Natural killer cell (primary cell): ENCODE results near the gene SLC29A1. TPM values are rescaled to one million over a fixed set of nuclear protein-coding genes. Genes with fewer than 3 reads are reported as not detected.

Experiments used
- ATAC-seq, 3 donors: fragments of 150-1000 bp in 2 of 3; fragments of 200-7000 bp in 1 of 3; cut with Tn5 transposase; 1 replicate in 1 of 3; 2 replicates in 2 of 3; pipeline ENCODE4 v1.10.0; 2021; ENCODE audit warnings: mild to moderate bottlenecking in 2 of 3, moderate library complexity in 2 of 3
- DNase-seq, 2 donors: peaks; one replicate each; pipeline versions ENCODE4 v3.0.0 to v3.0.0-alpha.2; 2013 to 2021; ENCODE audit warnings: mixed read lengths in 1 of 2
- H3K27ac ChIP-seq: one replicate; pipeline ENCODE4 v1.5.1; 2013; ENCODE audit warnings: mild to moderate bottlenecking, low read length
- H3K27me3 ChIP-seq: one replicate; pipeline ENCODE4 v1.6.1; 2013; ENCODE audit warnings: low read length; ENCODE audit not compliant: control insufficient read depth, insufficient read depth
- H3K36me3 ChIP-seq: one replicate; pipeline ENCODE4 v1.6.1; 2013; ENCODE audit warnings: low read length; ENCODE audit not compliant: control insufficient read depth, insufficient read depth
- H3K4me1 ChIP-seq: one replicate; pipeline ENCODE4 v1.6.1; 2013; ENCODE audit warnings: low read length; ENCODE audit not compliant: control insufficient read depth, insufficient read depth
- H3K4me3 ChIP-seq: one replicate; pipeline ENCODE4 v1.5.1; 2013; ENCODE audit warnings: low read length
- H3K9me3 ChIP-seq: one replicate; pipeline ENCODE4 v1.6.1; 2013; ENCODE audit warnings: low read length; ENCODE audit not compliant: control insufficient read depth, insufficient read depth
- H3K27ac Mint-ChIP-seq, 2 donors: one replicate each; pipeline ENCODE4 v1.8.0; 2022; ENCODE audit warnings: mild to moderate bottlenecking in 2 of 2, mixed read lengths in 2 of 2, moderate library complexity in 1 of 2
- H3K27me3 Mint-ChIP-seq, 2 donors: one replicate each; pipeline ENCODE4 v1.8.0; 2022; ENCODE audit warnings: low read depth in 2 of 2, mixed read lengths in 2 of 2
- H3K36me3 Mint-ChIP-seq: one replicate; pipeline ENCODE4 v1.8.0; 2022; ENCODE audit warnings: mixed read lengths
- H3K4me1 Mint-ChIP-seq, 2 donors: one replicate each; pipeline ENCODE4 v1.8.0; 2022; ENCODE audit warnings: mixed read lengths in 2 of 2
- H3K4me3 Mint-ChIP-seq: one replicate; pipeline ENCODE4 v1.8.0; 2022; ENCODE audit warnings: mild to moderate bottlenecking, moderate library complexity, mixed read lengths
- H3K9me3 Mint-ChIP-seq, 2 donors: one replicate each; pipeline ENCODE4 v1.8.0; 2022; ENCODE audit warnings: mixed read lengths in 2 of 2
- CTCF ChIP-seq: fragments of 200-600 bp; IDR thresholded peaks from one replicate; pipeline ENCODE4 v1.8.0; 2022; ENCODE audit warnings: antibody characterized with exemption
- WGBS: methylation state at CpG from one replicate; pipeline ENCODE4 v1.1.7; 2013; ENCODE audit warnings: missing lambda C conversion rate; ENCODE audit not compliant: insufficient coverage; 5-methylcytosine and 5-hydroxymethylcytosine counted together
- intact Hi-C: fragments of 100-400 bp; cut with micrococcal nuclease; formaldehyde crosslinking; loops from one replicate; pipeline ENCODE4 v1.14.2; 2022
- total RNA-seq, 4 donors: library from RNA; stranded (reverse); fragments of 120-200 nt in 1 of 4; gene quantifications; one replicate each; pipeline versions ENCODE4 v1.2.3 to v1.2.4, GENCODE V29; 2013 to 2022

SLC29A1 gene
- total RNA-seq, 3 donors from 2014 or later (not counting 1 experiment from before 2014, with no cell fraction given), result 2.2 to 5.5 (median 5.2) TPM

- WGBS, result 95% methylated on average over 3 of the region's 3 CpGs
- Mint-ChIP-seq H3K36me3 (no peaks in the 10 kb centered on the region), H3K27me3 (no peaks in the 10 kb centered on the region), H3K27ac (peak overlapping the region; percentile 89 to 97), H3K4me1 (peaks cover 47 to 70% of the 10 kb centered on the region in 2 donors), H3K9me3 (no peaks in the 10 kb centered on the region), H3K4me3 (peak overlapping the region; percentile 92)
- peaks cover 50% of the 10 kb centered on the region for H3K4me1 ChIP-seq
- ATAC-seq (no peak), DNase-seq (no peak)
- H3K9me3 ChIP-seq, result no peaks in the 10 kb centered on the region
- no peak for TF ChIP-seq CTCF
- H3K4me3 ChIP-seq, result no peak overlapping the region
- H3K27me3 ChIP-seq, result no peaks in the 10 kb centered on the region
- H3K36me3 ChIP-seq, result peaks cover 36% of the 10 kb centered on the region
- peak overlapping the region; percentile 26 for H3K27ac ChIP-seq
- intact Hi-C loops, result no loop called here
These were observed 35.5 kb downstream of the SLC29A1 start for GRCh38 chr6:44258921-44259320.

- intact Hi-C loops, result no loop called here
- Histone ChIP-seq H3K36me3 (peaks cover 25% of the 10 kb centered on the region), H3K9me3 (no peaks in the 10 kb centered on the region), H3K4me1 (peaks cover 60% of the 10 kb centered on the region), H3K4me3 (no peak overlapping the region), H3K27me3 (no peaks in the 10 kb centered on the region), H3K27ac (peak overlapping the region; percentile 34)
- Mint-ChIP-seq H3K4me1 (peaks cover 52 to 71% of the 10 kb centered on the region in 2 donors), H3K9me3 (no peaks in the 10 kb centered on the region), H3K36me3 (no peaks in the 10 kb centered on the region), H3K27ac (no peak overlapping the region), H3K4me3 (no peak overlapping the region), H3K27me3 (no peaks in the 10 kb centered on the region)
- 85% methylated on average over 8 of the region's 8 CpGs for WGBS
- no peak for TF ChIP-seq CTCF
- ATAC-seq, result no peak
- DNase-seq, result peak in 1 of 2 donors; percentile 7
These were observed 36.6 kb downstream of the SLC29A1 start for GRCh38 chr6:44260011-44260410.

GRCh38 chr6:44260451-44261297 is 37.3 kb downstream of the SLC29A1 start:
- H3K4me3 Mint-ChIP-seq, result no peak overlapping the region
- Histone ChIP-seq H3K27ac (peak overlapping the region; percentile 34), H3K27me3 (no peaks in the 10 kb centered on the region), H3K4me1 (peaks cover 62% of the 10 kb centered on the region), H3K36me3 (peaks cover 23% of the 10 kb centered on the region), H3K9me3 (no peaks in the 10 kb centered on the region), H3K4me3 (no peak overlapping the region)
- ATAC-seq (no peak), DNase-seq (no peak)
- H3K9me3 Mint-ChIP-seq, result no peaks in the 10 kb centered on the region
- 89% methylated on average over 6 of the region's 6 CpGs for WGBS
- no peaks in the 10 kb centered on the region for H3K27me3 Mint-ChIP-seq
- peak overlapping the region; percentile 0 to 6 for H3K27ac Mint-ChIP-seq
- no peaks in the 10 kb centered on the region for H3K36me3 Mint-ChIP-seq
- TF ChIP-seq CTCF, result no peak
- peaks cover 45 to 67% of the 10 kb centered on the region in 2 donors for H3K4me1 Mint-ChIP-seq
- intact Hi-C loops, result no loop called here
